Suprapubic skin (tissue), 4 donors: Measurements from ENCODE around the gene NKD2. TPM values are rescaled to one million over a fixed set of nuclear protein-coding genes. Genes with fewer than 3 reads are reported as not detected.
A peak's percentile ranks its signal among the peaks of the same experiment; 100 is the strongest.

ENCODE experiments used
- DNase-seq, 2 donors: peaks; one replicate each; pipeline ENCODE4 v3.0.0-alpha.2; 2019; ENCODE audit warnings: low spot score in 2 of 2
- H3K27ac ChIP-seq: fragments of 200-600 bp; sonication (generic); one replicate; pipeline ENCODE4 v1.5.1; 2019
- H3K27me3 ChIP-seq: fragments of 200-600 bp; sonication (generic); one replicate; pipeline ENCODE4 v1.5.1; 2019
- H3K36me3 ChIP-seq: fragments of 200-600 bp; sonication (generic); one replicate; pipeline ENCODE4 v1.5.1; 2019
- H3K4me1 ChIP-seq: fragments of 200-600 bp; sonication (generic); one replicate; pipeline ENCODE4 v1.5.1; 2019
- H3K4me3 ChIP-seq: fragments of 200-600 bp; sonication (generic); one replicate; pipeline ENCODE4 v1.5.1; 2019; ENCODE audit warnings: mild to moderate bottlenecking
- H3K9me3 ChIP-seq: fragments of 200-600 bp; sonication (generic); one replicate; pipeline ENCODE4 v1.5.1; 2019
- CTCF ChIP-seq, 2 donors: fragments of 200-600 bp in 1 of 2; fragments of 450-650 bp in 1 of 2; sonication (generic) in 1 of 2; IDR thresholded peaks; one replicate each; pipeline ENCODE4 v1.5.1; 2016 to 2019; ENCODE audit warnings: antibody characterized with exemption in 2 of 2, mild to moderate bottlenecking in 1 of 2, moderate library complexity in 1 of 2
- EP300 ChIP-seq: sonication (generic); formaldehyde crosslinking; IDR thresholded peaks from one replicate; pipeline ENCODE4 v1.6.1; 2017; ENCODE audit warnings: antibody characterized with exemption
- POLR2A ChIP-seq, 2 donors: fragments of 450-650 bp; IDR thresholded peaks; one replicate each; pipeline ENCODE4 v1.6.1; 2017; ENCODE audit warnings: antibody characterized with exemption in 2 of 2, mild to moderate bottlenecking in 2 of 2, moderate library complexity in 2 of 2
- POLR2AphosphoS5 ChIP-seq, 3 donors: sonication (generic); formaldehyde crosslinking; IDR thresholded peaks; one replicate each; pipeline ENCODE4 v1.6.1; 2017; ENCODE audit warnings: antibody characterized with exemption in 3 of 3
- WGBS: methylation state at CpG from one replicate; pipeline ENCODE4 v1.1.5; 2018; 5-methylcytosine and 5-hydroxymethylcytosine counted together
- total RNA-seq, 4 donors: library from RNA; depleted of rRNA; stranded (reverse); fragments of >200 nt; gene quantifications; one replicate each; pipeline ENCODE4 v1.1.0, GENCODE V29; 2016

The NKD2 gene
- total RNA-seq, 4 donors from 2014 or later = 7.9 to 13.0 (median 10.6) TPM

- DNase-seq = peak; percentile 58 to 77
- TF ChIP-seq POLR2AphosphoS5 (IDR thresholded peaks at IDR 0.05) (no peak), CTCF (IDR thresholded peaks at IDR 0.05) (no peak), EP300 (no peak), POLR2A (IDR thresholded peaks at IDR 0.05) (no peak)
Measured at GRCh38 chr5:980001-980588, 28.5 kb upstream of the NKD2 start.

GRCh38 chr5:980966-981365 lies 27.6 kb upstream of the NKD2 start:
- 37% methylated on average over 6 of the region's 6 CpGs for WGBS
- Histone ChIP-seq H3K36me3 (no peaks in the 10 kb centered on the region), H3K27me3 (peaks cover 8% of the 10 kb centered on the region), H3K4me1 (peaks cover 13% of the 10 kb centered on the region), H3K4me3 (no peak overlapping the region), H3K9me3 (no peaks in the 10 kb centered on the region), H3K27ac (no peak overlapping the region)
- TF ChIP-seq POLR2AphosphoS5 (IDR thresholded peaks at IDR 0.05) = no peak
- TF ChIP-seq POLR2A (IDR thresholded peaks at IDR 0.05) = no peak
- TF ChIP-seq CTCF (IDR thresholded peaks at IDR 0.05) = no peak
- no peak for TF ChIP-seq EP300
- DNase-seq = peak in 1 of 2 donors; percentile 59

More at GRCh38 chr5:980001-980588, 28.5 kb upstream of the NKD2 start:
- WGBS = 65% methylated on average over 15 of the region's 17 CpGs
- peaks cover 8% of the 10 kb centered on the region for H3K27me3 ChIP-seq
- no peaks in the 10 kb centered on the region for H3K36me3 ChIP-seq
- no peaks in the 10 kb centered on the region for H3K9me3 ChIP-seq
- H3K27ac ChIP-seq = peak overlapping the region; percentile 21
- no peak overlapping the region for H3K4me3 ChIP-seq
- peaks cover 13% of the 10 kb centered on the region for H3K4me1 ChIP-seq

GRCh38 chr5:981456-981855 lies 27.1 kb upstream of the NKD2 start:
- no peaks in the 10 kb centered on the region for H3K36me3 ChIP-seq
- peaks cover 8% of the 10 kb centered on the region for H3K27me3 ChIP-seq
- peaks cover 13% of the 10 kb centered on the region for H3K4me1 ChIP-seq
- no peak overlapping the region for H3K27ac ChIP-seq
- peak in 1 of 2 donors; percentile 53 for DNase-seq
- no peak overlapping the region for H3K4me3 ChIP-seq
- no peak for TF ChIP-seq POLR2A (IDR thresholded peaks at IDR 0.05)
- no peak for TF ChIP-seq EP300
- H3K9me3 ChIP-seq = no peaks in the 10 kb centered on the region
- WGBS = 73% methylated on average over 6 of the region's 7 CpGs

- Histone ChIP-seq H3K36me3 (no peaks in the 10 kb centered on the region), H3K9me3 (no peaks in the 10 kb centered on the region), H3K27ac (no peak overlapping the region), H3K4me3 (no peak overlapping the region), H3K4me1 (peaks cover 13% of the 10 kb centered on the region), H3K27me3 (peaks cover under 1% of the 10 kb centered on the region)
- TF ChIP-seq POLR2A (IDR thresholded peaks at IDR 0.05) (no peak), CTCF (IDR thresholded peaks at IDR 0.05) (no peak), POLR2AphosphoS5 (IDR thresholded peaks at IDR 0.05) (no peak)
- DNase-seq = peak in 1 of 2 donors; percentile 74
- 76% methylated on average over 24 of the region's 27 CpGs for WGBS
Measured at GRCh38 chr5:982377-983237, 26.0 kb upstream of the NKD2 start.

GRCh38 chr5:983238-983524 lies 25.4 kb upstream of the NKD2 start:
- WGBS = 83% methylated on average over 1 of the region's 7 CpGs
- H3K4me3 ChIP-seq = no peak overlapping the region
- peak in 1 of 2 donors; percentile 71 for DNase-seq
- peaks cover 13% of the 10 kb centered on the region for H3K4me1 ChIP-seq
- H3K27ac ChIP-seq = no peak overlapping the region
- TF ChIP-seq POLR2AphosphoS5 (IDR thresholded peaks at IDR 0.05) (no peak), POLR2A (IDR thresholded peaks at IDR 0.05) (no peak), CTCF (IDR thresholded peaks at IDR 0.05) (no peak)
- H3K9me3 ChIP-seq = no peaks in the 10 kb centered on the region
- H3K36me3 ChIP-seq = no peaks in the 10 kb centered on the region
- no peaks in the 10 kb centered on the region for H3K27me3 ChIP-seq
